GM19099 (cell line): Measurements from ENCODE around the gene KDM6B.
A peak's percentile ranks its signal among the peaks of the same experiment; 100 is the strongest.

Experiments used
- POLR2A ChIP-seq: IDR thresholded peaks from 3 replicates; pipeline ENCODE4 v1.6.1; 2011; ENCODE audit warnings: low read depth; ENCODE audit not compliant: insufficient read length; ENCODE audit errors: extremely low read depth

KDM6B gene

GRCh38 chr17:7851438-7852261 is 17.6 kb downstream of the KDM6B start:
- peak; percentile 61 for TF ChIP-seq POLR2A

GRCh38 chr17:7852262-7852670 is 18.2 kb downstream of the KDM6B start:
- TF ChIP-seq POLR2A = no peak

GRCh38 chr17:7852919-7853690 is 19.1 kb downstream of the KDM6B start:
- no peak for TF ChIP-seq POLR2A

- TF ChIP-seq POLR2A = no peak
Measured at GRCh38 chr17:7853691-7854038, 19.6 kb downstream of the KDM6B start.

GRCh38 chr17:7854078-7854777 is 20.2 kb downstream of the KDM6B start:
- no peak for TF ChIP-seq POLR2A

DNA sequence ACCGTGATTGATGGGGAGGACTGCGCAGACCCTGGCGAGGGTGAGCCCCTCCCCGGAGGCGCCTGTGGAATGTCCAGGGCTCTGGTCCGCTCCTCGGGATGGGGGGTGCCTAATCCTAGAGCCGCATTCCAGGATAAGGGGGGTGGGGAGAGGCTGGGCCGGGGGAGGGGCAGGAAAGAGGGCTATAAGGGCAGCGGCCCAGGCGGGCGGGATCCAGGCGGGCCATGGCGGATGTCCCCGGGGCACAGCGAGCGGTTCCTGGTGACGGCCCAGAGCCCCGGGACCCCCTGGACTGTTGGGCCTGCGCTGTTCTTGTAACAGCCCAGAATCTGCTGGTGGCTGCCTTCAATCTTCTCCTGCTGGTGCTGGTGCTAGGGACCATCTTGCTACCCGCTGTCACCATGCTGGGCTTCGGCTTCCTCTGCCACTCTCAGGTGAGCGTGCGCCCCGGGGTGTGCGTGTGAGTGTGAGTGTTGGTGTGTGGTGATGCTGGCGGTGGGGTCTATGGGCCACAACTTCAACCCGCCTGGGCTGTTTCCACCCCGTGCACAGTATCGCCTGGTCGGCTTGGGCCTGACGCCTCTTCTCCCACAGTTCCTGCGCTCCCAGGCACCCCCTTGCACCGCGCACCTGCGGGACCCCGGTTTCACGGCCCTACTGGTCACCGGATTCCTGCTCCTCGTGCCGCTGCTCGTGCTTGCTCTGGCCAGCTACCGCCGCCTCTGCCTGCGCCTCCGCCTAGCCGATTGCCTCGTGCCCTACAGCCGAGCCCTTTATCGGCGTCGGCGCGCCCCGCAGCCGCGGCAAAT is 21.0 kb downstream of the KDM6B start, which contains the start of gene TMEM88:
Gene TMEM88, plus strand, starts transcription at position 216 of the 809 bp plus-strand sequence. Its CDS starts 9 bp downstream, at position 225.
- TF ChIP-seq POLR2A = no peak

DNA sequence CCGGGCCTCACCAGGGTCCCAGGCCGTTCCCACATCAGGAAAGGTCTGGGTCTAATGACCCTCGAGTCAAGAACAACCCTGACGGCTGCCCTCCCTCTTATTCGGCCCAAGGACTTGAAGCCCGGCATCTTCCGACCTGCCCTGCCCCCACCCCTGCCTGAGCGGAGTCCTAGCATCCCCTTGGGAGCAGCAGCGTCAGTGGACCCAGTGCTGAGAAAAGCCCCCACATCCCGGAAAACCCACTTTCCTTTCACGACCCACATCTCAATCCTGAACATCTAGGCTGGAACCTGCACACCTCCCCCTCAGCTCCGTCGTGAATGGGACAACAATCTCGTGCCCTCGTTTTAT is 21.6 kb downstream of the KDM6B start:
- no peak for TF ChIP-seq POLR2A

- TF ChIP-seq POLR2A = peak; percentile 24
Measured at GRCh38 chr17:7856011-7856810, 22.2 kb downstream of the KDM6B start.

DNA sequence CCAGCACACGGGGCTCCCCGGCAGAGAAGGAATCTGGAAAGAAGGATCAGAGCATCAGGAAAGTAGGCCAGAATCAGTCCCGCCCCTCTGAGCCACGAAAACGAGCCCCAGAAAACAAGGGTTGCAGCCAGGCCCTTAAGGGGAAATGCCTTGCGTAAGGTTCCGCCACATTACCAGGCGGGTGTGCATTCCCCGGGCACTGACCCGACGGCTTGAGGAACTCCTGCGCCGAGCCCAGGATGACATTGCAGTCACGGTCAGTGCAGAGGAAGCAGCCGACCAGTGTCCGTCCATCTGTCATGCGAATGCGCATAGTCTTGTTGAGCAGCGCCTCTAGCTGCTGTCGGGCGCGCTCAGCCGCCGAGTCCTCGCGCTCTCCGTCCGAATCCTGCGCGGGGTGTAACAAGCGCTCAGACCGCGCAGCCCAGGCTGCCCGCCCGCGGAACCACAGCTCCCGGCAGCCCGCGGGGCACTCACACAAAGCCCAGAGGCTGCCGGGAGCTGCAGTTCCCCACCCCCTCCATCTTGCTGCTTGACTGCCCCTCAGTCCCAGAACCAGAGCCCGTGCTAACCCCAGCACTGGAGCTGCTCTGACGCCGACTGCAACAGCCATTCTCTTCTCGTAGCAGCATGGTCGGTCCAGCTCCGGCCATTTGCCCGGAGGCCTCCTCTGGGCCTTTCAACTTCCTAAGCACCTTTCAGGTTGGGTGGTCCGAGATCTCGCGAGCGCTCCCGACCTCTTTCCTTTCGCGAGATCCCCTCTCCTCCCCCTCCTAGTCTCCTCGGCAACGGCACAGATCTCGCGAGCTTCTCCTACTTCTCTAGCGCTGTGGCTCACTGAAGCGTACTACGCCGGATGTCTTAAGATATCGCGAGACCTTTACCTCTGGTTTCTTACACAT is 23.0 kb downstream of the KDM6B start, which contains the start of gene NAA38:
Gene NAA38, minus strand, starts transcription at position 749 of the 902 bp plus-strand sequence. Its CDS starts 96 bp downstream, at position 653.
- TF ChIP-seq POLR2A = peak; percentile 76

DNA sequence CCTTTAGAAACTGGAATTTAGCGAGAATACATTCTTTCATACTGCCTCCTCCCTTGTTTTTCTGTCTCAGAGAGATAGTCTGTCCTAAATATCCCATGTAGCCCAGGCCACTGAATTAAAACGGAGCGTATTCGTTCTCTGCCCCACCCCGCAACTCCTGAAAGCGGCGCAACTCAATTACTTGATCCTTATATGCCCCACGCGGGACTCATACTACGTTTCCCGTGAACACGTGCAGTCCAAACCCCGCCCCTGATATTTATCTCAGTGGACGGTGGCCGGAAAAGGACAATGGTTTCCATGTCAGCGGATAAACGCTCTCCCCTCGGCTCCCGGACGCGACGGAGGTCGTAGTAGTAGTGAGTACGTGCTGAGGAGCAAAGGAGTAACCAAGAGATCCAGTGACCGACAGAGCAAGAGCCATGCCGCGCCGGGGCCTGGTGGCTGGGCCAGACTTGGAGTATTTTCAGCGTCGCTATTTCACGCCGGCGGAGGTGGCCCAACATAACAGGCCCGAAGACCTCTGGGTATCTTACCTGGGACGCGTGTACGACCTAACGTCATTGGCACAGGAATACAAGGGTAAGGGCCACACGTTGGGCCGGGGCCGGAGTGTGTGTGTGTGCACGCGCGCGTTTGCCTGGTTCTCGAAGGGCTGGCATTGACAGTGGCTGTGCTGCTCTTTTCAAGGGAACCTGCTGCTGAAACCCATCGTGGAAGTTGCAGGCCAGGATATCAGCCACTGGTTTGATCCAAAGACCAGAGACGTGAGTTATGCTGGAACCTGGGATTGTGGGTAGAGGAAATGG is 23.9 kb downstream of the KDM6B start, which contains the start of gene CYB5D1:
Gene CYB5D1, plus strand, starts transcription at position 291 of the 809 bp plus-strand sequence. Its CDS starts 132 bp downstream, at position 423.
- no peak for TF ChIP-seq POLR2A

DNA sequence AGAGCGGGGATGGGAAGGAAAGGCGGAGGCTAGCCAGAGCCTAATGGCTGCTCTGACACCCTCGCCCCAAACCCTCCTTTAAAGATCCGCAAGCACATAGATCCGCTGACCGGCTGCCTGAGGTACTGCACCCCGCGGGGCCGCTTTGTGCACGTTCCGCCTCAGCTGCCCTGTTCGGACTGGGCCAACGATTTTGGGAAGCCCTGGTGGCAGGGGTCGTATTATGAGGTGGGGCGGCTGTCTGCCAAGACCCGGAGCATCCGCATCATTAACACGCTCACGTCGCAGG is 24.4 kb downstream of the KDM6B start:
- no peak for TF ChIP-seq POLR2A

GRCh38 chr17:7859028-7859427 is 25.0 kb downstream of the KDM6B start:
- no peak for TF ChIP-seq POLR2A
